Hematopoietic multipotent progenitor cell treated with erythropoietin and hydrocortisone succinate and interleukin-3 and kit ligand, for 17 days (in vitro differentiated cells): Measurements from ENCODE around the gene DACT2.
A peak's percentile ranks its signal among the peaks of the same experiment; 100 is the strongest.
"Not testable (repeated sequence)": the region's sequence is repeated elsewhere in the genome, so short reads cannot be mapped to it uniquely, and the experiment has no call there.

Experiments used
- DNase-seq: peaks from one replicate; pipeline ENCODE4 v3.0.0-alpha.2; 2015; ENCODE audit warnings: low spot score

The DACT2 gene

DNA sequence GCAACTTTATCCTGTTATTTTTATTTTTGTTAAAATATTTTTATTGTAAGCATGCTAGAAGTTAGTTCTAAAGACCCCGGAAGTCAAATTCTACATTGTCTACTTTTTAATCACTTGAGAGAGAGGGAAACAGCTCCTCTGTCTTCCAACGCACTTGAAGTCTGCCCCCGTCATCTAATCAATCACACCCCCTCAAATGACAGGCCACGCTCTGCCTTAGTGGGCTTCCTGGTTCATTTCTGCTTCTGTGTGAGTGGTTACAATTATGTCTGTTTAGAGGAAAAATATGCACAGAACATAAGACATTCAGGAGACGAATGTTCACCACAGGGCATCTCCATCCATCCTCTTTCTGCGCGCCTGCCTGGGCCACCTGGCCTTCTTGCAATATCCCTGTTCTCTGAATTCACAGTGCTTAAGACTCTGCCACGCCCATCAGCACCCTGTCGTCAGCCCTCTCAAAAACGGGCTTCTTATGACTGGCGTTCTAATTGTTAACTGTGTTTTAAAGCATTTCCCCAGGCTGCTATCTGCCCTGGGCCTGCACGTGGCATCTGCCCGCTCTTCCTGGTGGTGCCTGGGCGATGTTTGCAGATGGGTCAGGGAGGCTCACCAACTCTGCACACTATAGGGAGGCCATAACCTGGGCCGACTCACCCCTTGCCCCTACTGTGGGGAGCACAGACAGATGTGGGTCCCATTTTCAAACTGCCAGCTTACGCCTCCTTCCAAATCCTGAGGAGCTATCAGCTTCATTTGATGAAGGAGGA is 15.4 kb downstream of the DACT2 start:
- no peak for DNase-seq

DNA sequence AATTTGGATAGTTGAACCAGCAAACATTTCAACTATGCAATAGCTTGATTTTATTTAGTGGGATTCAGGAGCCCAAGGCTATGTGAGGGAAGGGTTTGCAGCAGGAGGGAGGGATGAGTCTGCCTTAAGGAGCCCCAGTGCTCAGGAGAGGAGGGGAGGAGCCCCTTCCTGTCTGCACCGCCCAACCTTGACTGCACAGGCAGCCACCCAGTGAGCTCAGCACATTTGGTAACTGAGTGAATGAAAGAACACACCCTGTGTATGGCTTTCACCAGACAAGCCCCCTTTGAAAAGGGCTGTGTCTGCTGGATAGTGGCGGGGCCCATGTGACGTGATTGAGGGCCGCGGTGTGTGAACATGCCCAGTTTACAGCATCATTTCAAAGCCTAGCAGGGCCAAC is 17.0 kb downstream of the DACT2 start:
- peak; percentile 81 for DNase-seq

DNA sequence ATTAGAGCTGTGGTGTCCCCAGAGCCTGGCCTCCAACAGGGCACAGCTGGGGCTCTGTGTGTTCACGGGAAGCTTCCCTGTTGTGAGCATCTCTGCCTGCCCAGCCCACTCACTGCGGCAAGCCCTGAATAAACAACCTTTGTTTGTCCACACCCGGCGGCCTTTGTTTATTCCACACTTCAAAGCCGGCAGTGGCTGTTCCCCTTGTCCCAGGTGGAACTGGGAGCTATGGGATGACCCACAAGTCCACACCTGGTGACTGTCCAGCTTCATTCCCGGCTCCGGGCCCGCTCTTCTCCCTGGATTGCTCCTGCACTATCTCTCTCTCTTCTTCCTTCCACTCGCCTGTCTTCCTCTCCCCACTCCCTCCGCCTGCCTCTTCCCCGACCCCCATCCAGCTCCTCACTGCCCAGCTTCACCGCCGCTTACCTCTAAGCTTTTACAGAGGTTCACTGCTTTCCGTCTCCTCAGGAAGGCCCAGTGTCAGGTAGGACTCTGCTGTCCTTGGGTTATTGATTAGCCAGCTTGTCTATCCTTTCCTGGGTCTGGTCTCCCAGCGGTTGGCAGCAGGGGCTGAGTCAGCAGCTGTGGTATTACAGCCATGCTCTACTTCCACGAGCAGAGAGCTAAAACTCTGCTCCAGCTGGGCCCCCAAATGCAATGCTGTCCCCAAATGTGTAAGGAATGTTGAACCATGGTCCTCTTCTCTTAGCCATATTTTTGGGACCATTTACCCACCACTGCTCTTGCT is 17.8 kb downstream of the DACT2 start:
- no peak for DNase-seq

DNA sequence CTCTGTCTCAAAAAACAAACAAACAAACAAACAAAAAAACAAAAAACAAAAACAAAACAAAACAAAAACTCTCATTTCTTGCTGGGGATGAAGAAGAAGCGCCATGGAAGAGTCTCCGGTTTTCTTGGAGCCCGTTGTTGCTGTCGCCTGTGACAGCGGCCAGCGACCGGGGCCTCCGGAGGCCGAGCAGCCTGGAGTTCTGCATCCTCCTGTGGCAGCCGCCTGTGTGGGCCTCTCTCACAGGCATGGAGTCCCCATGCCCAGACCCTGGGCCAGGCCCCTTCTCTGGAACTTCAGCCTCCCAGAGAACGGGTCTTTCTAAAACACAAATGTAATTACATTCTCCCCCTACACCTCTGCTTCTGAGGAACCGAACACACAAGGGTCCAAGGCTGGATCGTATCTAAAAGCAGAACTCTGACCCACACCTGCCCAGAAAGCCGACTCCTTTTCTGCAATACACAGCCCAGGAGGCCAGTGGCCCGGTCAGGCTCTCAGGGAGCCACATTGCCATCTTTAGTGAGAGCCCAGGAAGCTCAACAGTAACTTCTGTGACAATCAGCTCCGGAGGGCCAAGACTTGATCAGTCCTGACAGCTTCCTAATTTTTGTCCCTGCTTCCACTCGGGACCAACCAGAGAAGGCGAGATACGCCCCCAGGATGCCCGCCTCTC is 18.5 kb downstream of the DACT2 start:
- no peak for DNase-seq

DNA sequence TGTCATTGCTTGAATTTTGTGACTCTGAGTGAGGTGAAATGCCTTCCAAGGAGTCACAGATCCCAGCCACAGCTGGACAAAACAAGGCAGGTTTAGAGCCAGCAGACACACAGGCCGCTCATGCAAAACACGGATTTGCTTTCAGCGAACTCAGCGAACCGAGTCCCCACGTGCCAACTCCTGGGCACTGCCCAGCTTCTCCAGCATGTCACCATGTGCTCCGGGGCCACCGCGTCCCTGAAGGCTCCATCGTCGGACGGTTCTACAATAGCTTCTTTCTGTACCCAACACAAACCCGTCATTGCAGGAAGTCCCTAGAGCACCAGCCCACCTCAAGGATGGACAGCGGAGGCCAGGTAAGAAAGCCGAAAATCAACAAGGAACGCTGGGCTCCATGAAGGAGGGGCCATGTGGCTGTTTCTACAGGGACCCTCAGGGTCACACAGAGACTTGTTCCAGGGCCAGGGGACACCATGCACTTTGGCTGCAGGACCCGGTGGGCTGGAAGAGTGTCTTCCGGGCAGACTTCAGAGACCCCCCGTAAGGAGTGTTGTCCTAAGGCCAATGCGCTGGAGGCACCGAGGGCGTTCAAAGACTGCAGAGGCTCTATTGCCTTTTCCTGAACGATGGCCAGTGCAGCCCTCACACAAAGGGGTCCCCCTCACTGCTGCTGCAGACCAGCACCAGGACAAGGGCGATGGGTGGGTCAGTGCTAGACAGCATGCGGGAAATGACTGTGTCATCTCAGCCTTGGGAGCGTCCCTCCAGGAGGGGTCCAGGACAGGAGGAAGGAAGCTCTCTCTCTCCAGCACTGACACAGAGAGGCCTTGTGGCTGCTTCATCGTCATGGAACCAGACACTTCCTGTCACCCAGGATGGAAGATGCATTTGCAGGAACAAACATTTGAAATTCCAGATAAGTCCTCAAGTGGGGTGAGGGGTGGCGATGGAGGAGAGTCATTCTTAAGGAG is 19.8 kb downstream of the DACT2 start:
- no peak for DNase-seq

DNA sequence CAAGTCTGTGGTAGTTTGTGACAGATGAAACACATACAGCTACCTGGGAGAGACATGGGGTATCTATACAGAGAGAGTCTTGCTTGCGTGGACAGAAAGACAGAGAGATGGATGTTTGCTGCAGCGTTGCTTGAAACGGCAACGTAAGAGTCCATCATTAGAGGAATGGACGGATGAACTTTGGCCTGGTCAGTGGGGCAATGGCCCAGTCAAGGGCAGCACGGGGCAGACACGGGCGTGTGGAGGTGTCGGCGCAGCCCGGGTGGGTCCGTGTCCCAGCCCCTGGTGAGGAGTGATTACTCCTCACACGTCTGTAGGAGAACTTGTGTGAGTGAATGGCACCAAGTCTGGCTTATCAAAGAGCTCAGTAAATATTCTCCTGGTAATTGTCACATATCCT is 21.9 kb downstream of the DACT2 start:
- no peak for DNase-seq

DNA sequence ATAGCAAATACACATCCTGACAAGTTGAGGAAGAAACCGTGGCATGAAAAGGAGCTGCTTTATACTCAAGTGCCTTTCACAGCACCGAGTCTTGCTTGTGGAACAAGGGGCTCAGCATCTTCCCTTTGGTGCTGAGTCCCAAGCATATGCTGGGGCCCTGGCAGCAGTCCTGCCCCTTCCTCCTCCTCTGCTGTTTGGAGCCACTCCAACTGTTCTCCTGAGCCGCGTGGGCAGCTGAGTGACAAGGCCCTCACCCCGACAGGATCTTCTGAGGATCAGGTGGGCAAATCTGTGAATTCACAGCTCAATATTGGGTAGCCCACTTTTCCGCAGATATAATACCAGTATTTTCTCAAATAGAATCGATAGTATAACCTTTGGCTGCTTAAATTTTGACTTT is 24.7 kb downstream of the DACT2 start:
- no peak for DNase-seq

DNA sequence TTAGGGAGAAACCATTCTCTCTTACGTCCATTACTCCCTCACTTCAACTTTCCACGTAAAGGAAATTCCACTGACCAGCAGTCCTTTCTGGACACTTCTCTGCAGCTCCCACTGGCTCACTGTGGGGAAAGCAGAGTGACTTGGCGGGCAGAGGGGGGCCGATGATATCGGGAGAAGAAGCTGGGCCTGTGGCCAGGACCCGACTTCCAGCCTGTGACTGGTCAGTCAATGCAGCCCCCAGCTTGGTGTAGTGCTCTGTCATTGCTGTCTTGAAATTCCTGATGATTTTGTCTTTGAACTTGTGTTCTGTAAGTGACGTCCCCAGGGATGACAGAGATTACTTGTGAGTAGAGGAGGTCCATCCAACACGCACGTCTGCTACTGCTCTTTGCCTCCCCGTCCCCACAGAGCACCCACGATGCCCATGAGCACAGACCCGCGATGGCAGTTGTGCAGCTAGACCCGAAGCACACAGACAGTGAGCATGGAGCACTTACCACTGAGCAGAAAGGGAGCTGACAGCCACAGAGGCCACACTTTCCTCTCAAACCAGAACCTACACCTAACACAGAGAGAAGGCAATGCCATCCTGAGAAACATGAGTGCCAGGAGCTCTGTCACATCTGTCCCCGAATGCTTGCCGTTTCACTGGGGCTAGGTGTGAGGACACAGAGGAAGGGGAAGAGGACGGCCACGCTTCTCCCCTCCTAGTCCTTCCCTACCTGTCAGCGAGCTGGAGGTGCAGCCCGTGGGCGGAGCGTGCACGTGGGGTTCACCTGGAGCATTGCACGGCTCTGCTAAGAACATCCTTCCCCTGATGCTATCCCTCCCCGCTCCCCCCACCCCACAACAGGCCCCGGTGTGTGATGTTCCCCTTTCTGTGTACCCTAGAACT is 25.7 kb downstream of the DACT2 start:
- no peak for DNase-seq

DNA sequence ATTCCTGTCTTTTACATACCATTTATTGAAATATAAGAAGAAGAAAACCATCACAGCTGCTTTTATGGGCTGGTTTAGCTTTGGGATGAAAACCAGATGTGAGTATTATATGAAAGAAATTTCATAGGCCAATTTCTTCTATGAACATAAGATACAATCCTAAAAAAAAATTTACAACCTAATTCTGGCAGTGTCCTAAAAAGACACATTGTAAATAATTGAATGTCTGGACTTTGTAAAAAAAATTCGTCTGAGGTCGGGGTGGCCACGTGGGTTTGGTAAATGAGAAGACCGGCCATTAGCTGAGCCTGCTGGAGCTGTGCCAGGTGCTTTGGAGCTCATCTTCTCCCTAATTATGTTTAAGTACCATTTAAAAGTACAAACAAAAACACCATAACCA is 26.8 kb downstream of the DACT2 start:
- DNase-seq, result no peak

DNA sequence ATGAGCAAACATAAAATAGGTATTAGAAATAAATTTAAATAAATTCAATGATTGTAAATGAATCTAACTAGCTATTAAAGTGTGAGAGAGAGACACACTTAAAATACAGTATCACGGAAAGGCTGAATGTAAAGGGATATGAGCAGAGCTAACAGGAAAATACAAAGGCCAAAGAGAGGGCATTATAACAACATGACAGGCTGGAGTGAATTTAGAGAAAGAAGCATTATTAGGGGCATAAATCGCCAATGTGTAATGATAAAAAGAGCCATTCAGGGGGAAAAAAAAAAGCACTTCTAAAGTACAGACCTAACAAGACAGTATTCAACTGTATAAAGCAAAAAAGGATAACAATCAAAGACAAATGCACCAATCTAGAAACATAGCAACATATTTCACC is 28.1 kb downstream of the DACT2 start:
- no peak for DNase-seq

DNA sequence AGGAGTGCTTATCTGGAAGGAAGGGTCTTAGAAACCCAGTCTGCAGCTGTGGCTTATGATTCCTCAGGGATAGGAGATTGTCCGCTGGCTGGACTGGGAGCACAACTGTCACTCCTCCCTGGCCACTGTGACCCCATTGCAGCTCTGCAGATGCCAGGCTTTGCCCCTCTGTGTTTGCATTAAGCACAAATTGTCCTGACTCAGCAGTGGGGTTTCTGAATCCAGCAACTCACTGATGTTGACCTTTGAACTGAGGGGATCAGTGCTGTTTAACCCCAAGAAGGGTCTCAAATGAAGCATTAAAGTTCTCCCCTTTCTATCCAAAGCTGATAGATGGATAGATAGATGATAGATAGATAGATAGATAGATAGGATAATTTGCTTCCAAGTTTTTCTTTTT is 29.5 kb downstream of the DACT2 start:
- no peak for DNase-seq

DNA sequence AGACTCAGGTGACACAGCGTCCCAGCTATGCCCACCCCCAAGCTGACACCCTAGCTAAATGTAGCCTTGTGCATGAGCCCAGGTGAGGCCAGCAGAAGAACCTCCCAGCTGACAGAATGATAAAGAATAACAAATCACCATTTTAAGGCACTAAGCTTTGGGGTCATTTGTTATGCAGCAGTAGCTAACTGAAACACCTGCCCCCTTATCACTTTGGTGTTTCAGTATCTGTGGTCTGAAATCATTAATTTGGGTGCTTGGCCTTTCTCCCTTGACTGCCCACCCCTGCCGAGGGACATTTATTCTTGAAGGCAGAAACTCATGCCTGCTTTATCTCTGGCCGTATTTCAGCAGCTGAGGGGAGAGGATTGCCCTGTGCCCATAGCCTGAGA is 30.0 kb downstream of the DACT2 start:
- DNase-seq, result no peak

DNA sequence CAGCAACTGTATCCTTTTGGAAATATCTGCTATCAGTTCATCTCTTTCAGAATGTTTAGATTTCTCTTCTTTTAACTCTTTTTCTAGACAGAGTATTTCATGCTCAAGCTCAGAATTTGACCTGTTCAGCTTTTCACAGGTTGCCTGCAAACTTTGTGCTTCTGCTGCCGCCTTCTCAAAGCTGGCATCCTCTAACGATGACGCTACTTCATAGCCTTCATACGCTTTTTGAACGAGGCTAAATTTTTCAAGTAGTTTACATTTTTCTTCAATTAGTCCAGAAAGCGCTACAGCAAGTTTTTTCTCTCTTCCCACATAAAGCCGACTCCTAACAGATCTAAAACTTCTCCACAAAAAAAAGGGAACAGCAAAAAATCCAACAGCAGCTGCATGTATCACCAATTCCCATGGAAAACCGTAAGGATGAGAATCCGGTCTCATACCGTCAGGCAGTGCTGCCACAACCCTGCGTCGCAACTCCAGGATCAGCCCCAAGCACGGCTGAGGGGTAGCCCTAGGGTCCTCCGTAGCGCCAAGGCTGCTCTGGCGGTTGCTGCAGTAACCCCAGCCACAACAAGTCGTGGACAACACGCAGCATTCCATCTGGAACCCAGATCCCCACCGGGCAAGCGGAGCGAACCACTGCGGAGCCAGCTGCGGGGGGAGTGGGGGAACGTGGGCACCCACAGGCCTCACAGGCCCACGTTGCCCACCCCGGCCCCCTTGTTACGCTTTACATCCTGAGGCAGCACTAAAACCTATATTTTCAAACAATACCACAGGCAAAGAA is 30.6 kb downstream of the DACT2 start:
- no peak for DNase-seq

DNA sequence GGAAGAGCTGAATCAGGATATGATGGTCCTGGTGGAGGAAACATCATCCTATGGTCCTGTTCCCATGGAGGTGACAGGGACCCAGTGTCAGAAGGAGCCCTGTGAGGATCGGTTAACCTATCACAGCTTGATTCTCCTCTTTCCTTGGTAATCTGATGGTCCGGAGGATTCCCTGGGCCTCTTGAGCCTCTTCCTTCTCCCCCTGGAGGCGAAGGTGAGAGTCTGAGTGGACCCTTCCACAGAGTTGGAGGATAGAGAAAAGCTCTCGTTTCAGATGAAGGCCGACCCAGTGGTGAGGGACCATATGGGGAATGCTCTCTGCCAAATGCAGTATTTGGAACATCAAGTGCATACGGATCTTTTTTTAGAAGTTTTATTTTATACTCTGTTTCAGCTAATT is 32.1 kb downstream of the DACT2 start:
- DNase-seq, result not testable (repeated sequence)

DNA sequence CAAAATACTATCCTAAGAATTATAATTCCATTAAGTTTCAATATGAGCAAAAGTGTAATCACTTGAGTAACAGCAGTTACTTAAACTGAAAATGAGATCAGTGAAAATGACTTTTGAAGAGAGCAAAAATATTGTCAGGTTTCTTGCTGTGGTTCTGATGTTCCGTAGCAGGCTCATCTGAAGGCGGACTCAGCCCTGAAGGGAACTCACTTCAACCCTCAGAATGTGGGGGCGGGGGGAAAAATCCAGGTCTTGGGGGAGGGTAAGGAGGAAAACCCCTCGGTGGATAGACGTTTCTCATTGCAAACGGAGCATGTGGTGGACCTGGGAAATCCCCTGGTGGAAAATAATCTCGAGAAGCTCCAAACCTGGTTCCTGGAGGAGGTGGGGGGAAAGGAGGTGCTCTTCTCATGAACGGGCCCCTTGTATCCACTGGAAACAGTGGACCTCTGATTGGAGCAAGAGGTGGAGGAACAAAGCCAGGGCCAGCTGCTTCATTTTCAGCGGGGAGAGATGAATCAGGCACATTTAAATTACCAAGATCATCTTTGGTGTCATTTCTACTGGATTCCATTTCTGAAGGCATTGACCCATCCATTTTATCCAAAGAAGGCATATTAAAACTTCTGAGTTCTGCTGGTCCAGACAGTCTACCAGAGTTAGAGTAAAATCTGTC is 32.7 kb downstream of the DACT2 start:
- not testable (repeated sequence) for DNase-seq

DNA sequence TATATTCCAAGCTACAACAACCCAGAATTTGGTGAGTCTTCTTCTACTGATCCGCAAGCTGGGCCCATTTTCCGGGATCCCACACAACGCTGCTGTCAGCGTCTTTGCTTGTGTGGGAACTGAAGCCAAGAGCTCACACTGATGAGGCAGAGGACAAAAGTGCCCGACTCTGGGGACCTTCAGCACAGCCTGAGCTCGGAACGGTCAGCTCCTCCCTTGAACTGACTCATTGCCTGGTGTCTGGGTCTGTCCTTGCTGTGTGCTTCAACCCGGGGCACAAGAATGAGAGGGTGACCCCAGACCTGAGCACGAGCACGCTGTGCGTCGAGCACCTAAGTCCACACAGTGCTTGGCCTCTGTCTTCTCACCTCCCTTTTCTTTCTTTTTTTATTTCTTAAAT is 33.5 kb downstream of the DACT2 start:
- no peak for DNase-seq

DNA sequence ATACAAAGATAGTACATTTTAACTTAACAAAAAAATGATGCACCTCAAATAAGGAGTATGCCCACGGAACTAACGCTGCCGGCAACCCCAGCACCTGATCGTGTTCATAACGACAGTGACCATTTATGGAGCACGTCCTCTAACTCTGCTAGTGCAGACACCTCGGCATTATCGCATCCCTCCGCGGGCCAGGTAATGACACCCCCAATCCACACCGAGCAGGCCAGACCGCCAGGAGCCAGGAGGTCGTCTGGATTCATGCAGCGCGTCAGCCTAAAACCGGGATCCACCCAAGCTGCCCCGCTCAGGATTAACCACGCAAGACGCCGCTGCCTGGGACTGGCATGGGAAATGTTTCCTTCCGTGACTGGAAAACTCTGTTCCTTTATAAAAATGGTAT is 34.1 kb downstream of the DACT2 start:
- no peak for DNase-seq

DNA sequence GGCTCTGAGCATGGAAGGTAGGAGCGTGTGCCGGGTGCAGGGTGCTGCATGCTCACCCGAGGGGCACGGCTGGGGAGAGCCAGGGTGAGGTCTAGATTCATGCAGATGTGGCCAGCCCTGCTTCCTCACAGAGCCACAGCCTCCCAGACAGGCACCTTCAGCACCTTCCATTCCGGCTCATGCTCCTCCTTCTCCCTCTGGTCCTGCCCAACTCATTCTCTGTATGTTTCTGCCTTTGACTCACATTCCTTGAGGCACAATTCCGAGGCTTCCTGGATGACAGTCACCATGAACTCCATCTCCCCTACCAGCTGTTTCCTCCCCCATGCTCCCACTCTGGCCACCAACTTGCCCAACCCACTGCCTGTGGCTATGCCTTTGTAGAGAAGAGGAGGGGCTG is 35.4 kb downstream of the DACT2 start:
- no peak for DNase-seq

DNA sequence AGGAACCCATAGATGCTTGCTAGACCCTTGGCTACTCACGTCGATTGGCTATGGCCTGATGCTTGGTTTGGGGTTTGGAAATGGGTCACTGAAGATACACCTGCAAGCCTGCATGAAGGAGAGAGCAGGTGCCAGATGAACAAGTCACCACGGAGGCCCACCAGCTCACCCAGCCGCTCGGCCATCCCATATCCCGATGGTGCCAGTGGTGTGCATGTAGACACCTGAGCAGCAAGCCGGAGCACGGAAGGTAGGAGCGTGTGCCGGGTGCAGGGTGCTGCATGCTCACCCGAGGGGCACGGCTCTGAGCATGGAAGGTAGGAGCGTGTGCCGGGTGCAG is 35.9 kb downstream of the DACT2 start:
- DNase-seq, result no peak
